Measurements from ENCODE around the gene WDR54. TPM values are rescaled to one million over a fixed set of nuclear protein-coding genes. Genes with fewer than 3 reads are reported as not detected.
"Not testable (repeated sequence)": the region's sequence is repeated elsewhere in the genome, so short reads cannot be mapped to it uniquely, and the experiment has no call there.

Gene WDR54
- polyA plus RNA-seq, 1 donor, result 38.8 TPM

- no peak for DNase-seq
These were observed 6.0 kb downstream of the WDR54 start for GRCh38 chr2:74427551-74427950.

DNA sequence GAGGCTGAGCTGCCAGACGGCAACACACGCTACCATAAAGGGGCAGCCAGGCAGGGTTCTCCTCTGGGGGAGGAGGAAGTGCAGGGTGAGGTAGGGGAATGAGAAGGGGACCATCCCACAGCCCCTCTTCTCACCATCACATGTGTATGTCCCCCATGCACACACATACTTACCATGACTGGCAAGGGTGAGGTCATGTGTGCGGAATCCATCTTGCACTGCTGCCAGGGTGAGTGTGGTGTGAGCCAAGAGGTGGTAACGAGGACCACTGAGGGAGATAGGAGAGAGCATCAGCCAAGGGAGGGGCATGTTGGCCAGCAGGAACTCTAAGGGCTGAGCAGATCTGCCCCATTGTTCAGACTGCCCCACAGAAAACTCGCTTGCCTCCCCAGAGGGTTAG lies 7.1 kb downstream of the WDR54 start:
- no peak for DNase-seq

DNA sequence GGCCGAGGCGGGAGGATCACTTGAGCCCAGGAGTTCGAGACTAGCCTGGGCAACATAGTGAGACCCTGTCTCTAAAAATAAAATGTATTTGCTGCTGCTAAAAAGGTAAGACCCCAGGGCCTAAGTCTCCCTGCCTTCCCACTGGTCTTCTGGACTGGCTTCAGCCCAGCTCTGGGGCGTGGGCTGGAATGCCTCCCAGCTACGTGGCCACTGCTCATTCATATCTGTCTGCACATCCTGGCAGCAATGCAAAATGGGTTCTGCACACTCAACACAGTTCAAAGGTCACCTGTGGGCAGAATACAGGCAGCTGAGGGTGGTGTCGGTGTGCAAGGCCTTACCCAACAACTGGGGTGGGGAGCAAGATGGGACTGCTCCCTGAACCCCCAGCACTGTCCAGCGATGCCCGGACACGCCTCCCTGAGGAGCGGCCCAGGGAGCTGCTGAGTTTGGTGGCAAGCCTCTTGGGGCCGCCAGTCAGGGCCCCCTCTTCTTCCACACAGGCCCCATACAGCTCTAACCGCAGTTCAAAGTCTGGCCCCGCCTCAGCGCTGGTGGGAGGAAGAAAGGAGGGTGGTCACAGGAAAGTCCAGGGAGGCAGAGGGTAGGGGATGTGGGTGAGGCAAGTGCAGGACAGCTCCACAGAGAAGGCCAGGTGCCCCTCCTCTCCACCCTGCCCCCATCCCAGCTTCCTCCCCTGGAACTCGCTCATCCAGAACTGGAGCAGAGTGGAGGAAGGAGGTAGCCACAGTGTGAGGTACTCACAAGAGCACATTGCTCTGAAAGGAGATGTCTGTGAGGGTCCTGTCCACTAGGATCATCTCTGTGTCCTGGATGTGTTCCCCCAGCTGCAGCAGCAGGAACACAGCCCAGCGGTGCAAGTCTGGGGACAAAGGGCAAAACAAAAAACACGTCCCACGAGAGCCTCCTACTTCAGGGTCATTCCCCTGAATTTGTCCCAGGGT lies 8.2 kb downstream of the WDR54 start:
- no peak for DNase-seq

- DNase-seq, result no peak
These were observed 9.0 kb downstream of the WDR54 start for GRCh38 chr2:74430502-74430901.

GRCh38 chr2:74436111-74436805 lies 14.7 kb downstream of the WDR54 start:
- DNase-seq, result no peak

DNA sequence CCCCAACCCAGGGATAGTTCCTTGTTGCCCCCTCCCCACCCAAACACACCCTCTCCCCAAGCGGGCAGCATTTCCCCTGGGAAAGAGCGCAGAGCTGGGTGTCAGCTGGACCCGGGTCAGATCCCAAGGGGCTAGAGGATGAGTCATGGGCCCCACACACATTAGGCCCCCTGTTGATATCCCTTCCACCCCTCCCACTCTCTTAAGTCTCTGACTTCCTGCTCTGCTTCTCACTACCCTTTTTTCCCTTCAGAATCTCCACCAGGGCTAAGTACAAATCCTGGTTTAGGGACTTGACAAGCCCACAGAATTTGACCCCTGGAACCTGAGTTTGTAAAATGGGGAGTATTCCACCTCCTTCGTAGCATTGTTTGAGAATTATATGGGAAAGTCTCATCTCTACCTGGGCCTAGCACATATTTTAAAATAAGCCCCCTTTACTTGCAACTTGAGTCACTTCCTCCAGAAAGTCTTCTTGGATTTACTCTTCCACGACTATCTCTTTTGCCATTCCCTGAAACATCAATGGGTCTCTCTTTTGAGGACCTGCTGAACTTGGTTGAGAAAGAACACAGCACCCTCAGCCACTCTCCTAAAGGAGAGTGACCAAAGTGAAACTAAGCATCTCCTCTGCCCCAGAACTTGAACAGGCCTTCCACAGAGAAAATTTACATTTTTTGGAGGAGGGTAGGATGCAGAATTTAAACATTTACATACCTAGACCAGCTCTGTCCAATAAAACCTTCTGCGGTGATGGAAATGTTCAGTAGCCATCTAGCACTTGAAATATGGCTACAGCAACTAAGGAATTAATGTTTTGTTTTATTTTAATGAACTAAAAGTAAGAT lies 15.5 kb downstream of the WDR54 start:
- no peak for DNase-seq

DNA sequence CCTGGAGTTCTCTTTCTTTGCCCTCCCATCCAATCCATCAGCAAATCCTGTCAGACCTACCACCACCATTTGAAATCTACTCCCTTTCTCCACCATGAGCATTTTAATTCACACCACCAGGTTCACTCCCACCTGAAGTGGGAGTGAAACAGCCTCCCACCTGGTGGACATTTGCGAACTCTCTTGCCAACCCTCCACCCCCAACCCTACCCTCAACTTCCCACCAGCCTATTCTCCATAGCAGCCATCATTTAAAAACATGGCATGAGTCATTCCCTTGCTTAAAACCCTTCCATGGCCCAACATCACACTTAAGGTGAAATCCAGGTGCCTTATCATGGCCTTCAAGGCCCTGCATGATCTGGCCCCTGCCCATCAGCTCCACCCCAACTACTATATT lies 16.7 kb downstream of the WDR54 start:
- no peak for DNase-seq

- DNase-seq, result no peak
These were observed 17.8 kb downstream of the WDR54 start for GRCh38 chr2:74439373-74439772.

DNA sequence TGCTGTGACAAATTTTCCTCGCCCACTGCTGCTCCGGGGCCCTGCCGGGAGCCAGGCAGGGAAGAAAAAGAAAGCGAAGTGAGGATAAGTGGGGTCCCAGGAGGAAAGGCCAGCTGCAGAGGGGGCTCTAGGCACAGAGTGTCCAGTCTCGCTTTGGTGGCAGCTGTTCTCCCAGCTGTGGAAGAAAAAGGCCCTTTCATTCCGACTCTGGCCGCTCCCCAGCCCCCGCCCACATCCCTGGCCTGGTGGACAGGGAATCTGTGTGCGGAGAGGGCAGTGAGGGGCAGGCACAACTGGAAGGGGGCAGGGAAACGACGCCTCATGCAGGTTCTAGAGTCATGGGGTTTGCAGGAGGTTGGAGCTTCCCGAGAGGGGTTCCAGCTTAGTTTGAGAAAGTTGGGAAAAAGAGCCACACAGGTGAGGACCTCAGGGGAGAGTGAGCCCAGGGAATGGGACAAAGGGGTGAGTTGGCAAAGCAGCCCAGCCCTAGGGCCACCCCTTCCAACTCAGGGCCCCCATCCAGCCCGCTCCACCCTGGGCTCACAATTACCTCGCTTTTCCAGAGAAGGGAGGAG lies 18.4 kb downstream of the WDR54 start:
- peak; percentile 50 for DNase-seq

- DNase-seq, result peak; percentile 91
These were observed 19.0 kb downstream of the WDR54 start for GRCh38 chr2:74440378-74441169.

DNA sequence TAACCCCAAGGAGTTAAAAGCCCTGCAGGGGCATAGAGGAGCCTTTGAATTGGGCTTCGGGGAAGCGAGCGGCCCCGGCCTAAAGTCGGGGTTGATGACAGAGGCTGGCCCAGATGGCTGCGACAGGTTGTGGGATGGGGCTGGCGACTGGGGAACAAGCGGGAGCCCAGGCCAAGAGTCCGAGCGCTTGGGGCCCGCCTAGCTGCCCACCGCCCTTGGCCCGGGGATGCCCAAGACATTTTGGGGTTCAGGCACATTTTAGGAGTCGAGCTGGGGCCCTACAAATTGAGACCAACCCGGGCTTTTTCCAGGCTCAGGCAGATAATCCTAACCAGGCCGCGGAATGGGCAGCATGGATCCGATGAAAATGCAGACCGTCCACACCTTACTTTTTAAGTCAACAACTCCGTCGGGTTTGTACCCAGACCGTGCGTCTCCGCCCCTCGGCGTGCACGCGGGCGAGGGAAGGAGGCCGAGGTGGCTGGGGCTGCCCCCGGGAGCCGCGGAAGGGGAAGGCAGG lies 19.7 kb downstream of the WDR54 start:
- no peak for DNase-seq

- peak; percentile 53 for DNase-seq
These were observed 20.4 kb downstream of the WDR54 start, which contains the start of gene RTKN for GRCh38 chr2:74441690-74442482. TSS of gene RTKN (minus strand) at chr2:74441937. CDS start at chr2:74441816, 121 bp downstream.

GRCh38 chr2:74442483-74443297 lies 21.2 kb downstream of the WDR54 start:
- not testable (repeated sequence) for DNase-seq

GRCh38 chr2:74444498-74445318 lies 23.2 kb downstream of the WDR54 start:
- DNase-seq, result no peak

GRCh38 chr2:74447230-74447999 lies 25.9 kb downstream of the WDR54 start:
- no peak for DNase-seq

DNA sequence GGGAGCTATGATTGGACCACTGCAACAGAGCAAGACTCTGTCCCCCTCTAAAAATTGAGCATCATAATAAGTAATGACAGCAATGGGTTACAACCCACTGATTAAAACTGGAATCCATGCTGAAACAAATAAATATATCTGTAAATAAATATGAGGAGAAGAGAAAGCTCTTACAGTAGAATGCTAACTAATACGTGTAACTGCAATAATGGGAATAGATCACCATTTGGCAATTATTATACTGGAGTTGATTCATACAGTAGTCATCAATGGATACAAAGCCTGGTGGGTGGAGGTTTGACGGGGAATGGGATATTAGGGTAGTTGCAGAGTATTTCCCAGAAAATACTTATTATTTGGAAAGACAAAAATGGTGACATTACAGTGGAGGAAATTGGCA lies 27.2 kb downstream of the WDR54 start:
- no peak for DNase-seq

- DNase-seq, result no peak
These were observed 29.1 kb downstream of the WDR54 start for GRCh38 chr2:74450570-74451190.
